GM19240 (cell line): ENCODE results near the gene COPA.

Experiments
- DNase-seq: peaks from one replicate; pipeline ENCODE4 v3.0.0; 2011; ENCODE audit warnings: low spot score; ENCODE audit not compliant: insufficient read length

The COPA gene

GRCh38 chr1:160363010-160363409 lies 20.0 kb upstream of the COPA start:
- no peak for DNase-seq

GRCh38 chr1:160362168-160362957 lies 19.3 kb upstream of the COPA start:
- DNase-seq: no peak

- DNase-seq: no peak
Measured at GRCh38 chr1:160361814-160362167, 18.7 kb upstream of the COPA start.

- DNase-seq: no peak
Measured at GRCh38 chr1:160361199-160361598, 18.1 kb upstream of the COPA start.

GRCh38 chr1:160360227-160360695 lies 17.2 kb upstream of the COPA start:
- no peak for DNase-seq

- DNase-seq: no peak
Measured at GRCh38 chr1:160359559-160360226, 16.6 kb upstream of the COPA start.

- no peak for DNase-seq
Measured at GRCh38 chr1:160358073-160358472, 15.0 kb upstream of the COPA start.

- DNase-seq: no peak
Measured at GRCh38 chr1:160357286-160358002, 14.4 kb upstream of the COPA start.

GRCh38 chr1:160354388-160354985 lies 11.4 kb upstream of the COPA start:
- DNase-seq: no peak

- no peak for DNase-seq
Measured at GRCh38 chr1:160353223-160353622, 10.2 kb upstream of the COPA start.

- no peak for DNase-seq
Measured at GRCh38 chr1:160352555-160352954, 9.5 kb upstream of the COPA start.

GRCh38 chr1:160351629-160352028 lies 8.6 kb upstream of the COPA start:
- DNase-seq: no peak

- DNase-seq: no peak
Measured at GRCh38 chr1:160346958-160347357, 3.9 kb upstream of the COPA start.

GRCh38 chr1:160346463-160346862 lies 3.4 kb upstream of the COPA start:
- no peak for DNase-seq

- DNase-seq: no peak
Measured at GRCh38 chr1:160344936-160345335, 1.9 kb upstream of the COPA start.

GRCh38 chr1:160344241-160344640 lies 1.2 kb upstream of the COPA start:
- no peak for DNase-seq

- no peak for DNase-seq
Measured at GRCh38 chr1:160342526-160342925, 524 bp downstream of the COPA start.

GRCh38 chr1:160340866-160341265 lies 2.2 kb downstream of the COPA start:
- no peak for DNase-seq

- DNase-seq: no peak
Measured at GRCh38 chr1:160340146-160340545, 2.9 kb downstream of the COPA start.

- DNase-seq: no peak
Measured at GRCh38 chr1:160338580-160338979, 4.5 kb downstream of the COPA start.

- no peak for DNase-seq
Measured at GRCh38 chr1:160332516-160332915, 10.5 kb downstream of the COPA start.

GRCh38 chr1:160330119-160330518 lies 12.9 kb downstream of the COPA start:
- no peak for DNase-seq
